GM18520 (cell line): ENCODE results near the gene EPS8L3.
"Not testable (repeated sequence)": the region's sequence is repeated elsewhere in the genome, so short reads cannot be mapped to it uniquely, and the experiment has no call there.

Experiments
- ATAC-seq: cut with Tn5 transposase; IDR thresholded peaks from one replicate; pipeline ENCODE4 v1.9.1; 2021; ENCODE audit not compliant: unreplicated experiment

EPS8L3 gene

GRCh38 chr1:109764561-109765482 lies 1.1 kb upstream of the EPS8L3 start:
- ATAC-seq = no peak

GRCh38 chr1:109762821-109763645 lies 690 bp downstream of the EPS8L3 start:
- ATAC-seq = no peak

- no peak for ATAC-seq
Observed at GRCh38 chr1:109762039-109762585, 1.6 kb downstream of the EPS8L3 start.

- no peak for ATAC-seq
Observed at GRCh38 chr1:109761227-109762038, 2.3 kb downstream of the EPS8L3 start.

- ATAC-seq = no peak
Observed at GRCh38 chr1:109760581-109761226, 3.0 kb downstream of the EPS8L3 start.

GRCh38 chr1:109759513-109760334 lies 4.0 kb downstream of the EPS8L3 start:
- ATAC-seq = no peak

GRCh38 chr1:109757936-109758786 lies 5.6 kb downstream of the EPS8L3 start:
- ATAC-seq = no peak

- no peak for ATAC-seq
Observed at GRCh38 chr1:109756848-109757521, 6.7 kb downstream of the EPS8L3 start.

GRCh38 chr1:109756325-109756724 lies 7.4 kb downstream of the EPS8L3 start:
- not testable (repeated sequence) for ATAC-seq

GRCh38 chr1:109754738-109755137 lies 9.0 kb downstream of the EPS8L3 start:
- ATAC-seq = no peak

- ATAC-seq = no peak
Observed at GRCh38 chr1:109751531-109752260, 12.0 kb downstream of the EPS8L3 start.

GRCh38 chr1:109750920-109751319 lies 12.8 kb downstream of the EPS8L3 start:
- ATAC-seq = no peak

- no peak for ATAC-seq
Observed at GRCh38 chr1:109750241-109750882, 13.4 kb downstream of the EPS8L3 start.

GRCh38 chr1:109749221-109749620 lies 14.5 kb downstream of the EPS8L3 start:
- ATAC-seq = no peak

GRCh38 chr1:109748311-109748710 lies 15.4 kb downstream of the EPS8L3 start:
- not testable (repeated sequence) for ATAC-seq

GRCh38 chr1:109740615-109741373 lies 22.9 kb downstream of the EPS8L3 start, which contains the start of gene GSTM3:
Gene GSTM3 (minus strand): TSS chr1:109741038. CDS start chr1:109740287, 751 bp downstream.
- ATAC-seq = no peak
